Measurements from ENCODE around the gene CCNDBP1.
"Not testable (repeated sequence)": the region's sequence is repeated elsewhere in the genome, so short reads cannot be mapped to it uniquely, and the experiment has no call there.

CCNDBP1 gene

GRCh38 chr15:43190178-43190577 lies 5.0 kb downstream of the CCNDBP1 start:
- DNase-seq (ENCODE audit: extremely low read depth, insufficient read length): no peak
- no peak overlapping the region for H3K4me3 ChIP-seq (replicated peaks; ENCODE audit: low read depth, low read length)
- H3K27me3 ChIP-seq (replicated peaks; ENCODE audit: control insufficient read depth, insufficient read depth, low read length): no peaks in the 10 kb centered on the region
- no peak for TF ChIP-seq CTCF (IDR thresholded peaks at IDR 0.05; ENCODE audit: insufficient read depth, low read length, poor library complexity, severe bottlenecking)
- peaks cover 11% of the 10 kb centered on the region for H3K36me3 ChIP-seq (ENCODE audit: control insufficient read depth, insufficient read depth, low read length)

GRCh38 chr15:43193710-43194109 lies 8.5 kb downstream of the CCNDBP1 start:
- no peak for TF ChIP-seq CTCF (IDR thresholded peaks at IDR 0.05; ENCODE audit: insufficient read depth, low read length, poor library complexity, severe bottlenecking)
- Histone ChIP-seq H3K4me3 (replicated peaks; ENCODE audit: low read depth, low read length) (no peak overlapping the region), H3K27me3 (replicated peaks; ENCODE audit: control insufficient read depth, insufficient read depth, low read length) (no peaks in the 10 kb centered on the region), H3K36me3 (ENCODE audit: control insufficient read depth, insufficient read depth, low read length) (peaks cover 16% of the 10 kb centered on the region)
- no peak for DNase-seq (ENCODE audit: extremely low read depth, insufficient read length)

GRCh38 chr15:43194795-43195194 lies 9.6 kb downstream of the CCNDBP1 start:
- TF ChIP-seq CTCF (IDR thresholded peaks at IDR 0.05; ENCODE audit: insufficient read depth, low read length, poor library complexity, severe bottlenecking): no peak
- DNase-seq (ENCODE audit: extremely low read depth, insufficient read length): no peak
- Histone ChIP-seq H3K27me3 (replicated peaks; ENCODE audit: control insufficient read depth, insufficient read depth, low read length) (no peaks in the 10 kb centered on the region), H3K36me3 (ENCODE audit: control insufficient read depth, insufficient read depth, low read length) (peaks cover 15% of the 10 kb centered on the region), H3K4me3 (replicated peaks; ENCODE audit: low read depth, low read length) (no peak overlapping the region)

- no peak for TF ChIP-seq CTCF (IDR thresholded peaks at IDR 0.05; ENCODE audit: insufficient read depth, low read length, poor library complexity, severe bottlenecking)
- Histone ChIP-seq H3K36me3 (ENCODE audit: control insufficient read depth, insufficient read depth, low read length) (peaks cover 6% of the 10 kb centered on the region), H3K4me3 (replicated peaks; ENCODE audit: low read depth, low read length) (no peak overlapping the region), H3K27me3 (replicated peaks; ENCODE audit: control insufficient read depth, insufficient read depth, low read length) (no peaks in the 10 kb centered on the region)
- DNase-seq (ENCODE audit: extremely low read depth, insufficient read length): no peak
Measured at GRCh38 chr15:43196760-43197548, 11.8 kb downstream of the CCNDBP1 start.

- not testable (repeated sequence) for H3K36me3 ChIP-seq (ENCODE audit: control insufficient read depth, insufficient read depth, low read length); H3K4me3 ChIP-seq (replicated peaks; ENCODE audit: low read depth, low read length); H3K27me3 ChIP-seq (replicated peaks; ENCODE audit: control insufficient read depth, insufficient read depth, low read length); DNase-seq (ENCODE audit: extremely low read depth, insufficient read length)
Measured at GRCh38 chr15:43197773-43198172, 12.6 kb downstream of the CCNDBP1 start.

- not testable (repeated sequence) for DNase-seq (ENCODE audit: extremely low read depth, insufficient read length); H3K27me3 ChIP-seq (replicated peaks; ENCODE audit: control insufficient read depth, insufficient read depth, low read length); H3K36me3 ChIP-seq (ENCODE audit: control insufficient read depth, insufficient read depth, low read length); H3K4me3 ChIP-seq (replicated peaks; ENCODE audit: low read depth, low read length)
Measured at GRCh38 chr15:43198556-43198955, 13.4 kb downstream of the CCNDBP1 start.

GRCh38 chr15:43198992-43199391 lies 13.8 kb downstream of the CCNDBP1 start:
- Histone ChIP-seq H3K36me3 (ENCODE audit: control insufficient read depth, insufficient read depth, low read length) (peaks cover 4% of the 10 kb centered on the region), H3K27me3 (replicated peaks; ENCODE audit: control insufficient read depth, insufficient read depth, low read length) (no peaks in the 10 kb centered on the region), H3K4me3 (replicated peaks; ENCODE audit: low read depth, low read length) (no peak overlapping the region)
- no peak for DNase-seq (ENCODE audit: extremely low read depth, insufficient read length)
- TF ChIP-seq CTCF (IDR thresholded peaks at IDR 0.05; ENCODE audit: insufficient read depth, low read length, poor library complexity, severe bottlenecking): no peak
